Esophagus (tissue), 2 donors: ENCODE data around the gene LINGO4. TPM values are rescaled to one million over a fixed set of nuclear protein-coding genes. Genes with fewer than 3 reads are reported as not detected.

ENCODE experiments used
- H3K27ac ChIP-seq, 2 donors: one replicate each; pipeline ENCODE4 v1.5.1; 2013; ENCODE audit warnings: low read depth in 2 of 2, mild to moderate bottlenecking in 2 of 2, inconsistent platforms in 1 of 2, low read length in 1 of 2, moderate library complexity in 1 of 2
- H3K27me3 ChIP-seq, 2 donors: one replicate each; pipeline ENCODE4 v1.6.1; 2013; ENCODE audit warnings: low read length in 2 of 2, control low read depth in 1 of 2, mild to moderate bottlenecking in 1 of 2; ENCODE audit not compliant: insufficient read depth in 2 of 2, control insufficient read depth in 1 of 2
- H3K36me3 ChIP-seq, 2 donors: one replicate each; pipeline ENCODE4 v1.6.1; 2013; ENCODE audit warnings: low read length in 1 of 2; ENCODE audit not compliant: control insufficient read depth in 2 of 2, insufficient read depth in 2 of 2
- H3K4me1 ChIP-seq, 2 donors: one replicate each; pipeline ENCODE4 v1.6.1; 2013; ENCODE audit warnings: low read length in 1 of 2; ENCODE audit not compliant: control insufficient read depth in 2 of 2, insufficient read depth in 2 of 2
- H3K4me3 ChIP-seq, 2 donors: one replicate each; pipeline ENCODE4 v1.5.1; 2013; ENCODE audit warnings: low read length in 2 of 2, mild to moderate bottlenecking in 2 of 2, low read depth in 1 of 2, moderate library complexity in 1 of 2
- H3K9me3 ChIP-seq, 2 donors: one replicate each; pipeline ENCODE4 v1.6.1; 2013; ENCODE audit warnings: mild to moderate bottlenecking in 2 of 2, low read depth in 1 of 2, low read length in 1 of 2, moderate library complexity in 1 of 2; ENCODE audit not compliant: control insufficient read depth in 2 of 2, insufficient read depth in 1 of 2
- WGBS, 2 donors: extraction: QIAGEN DNeasy Blood & Tissue Kit; methylation state at CpG; one replicate each; pipeline ENCODE4 v1.1.7; 2013; 5-methylcytosine and 5-hydroxymethylcytosine counted together
- polyA plus RNA-seq, 2 donors: library from polyadenylated mRNA; stranded (reverse); fragments of 200-250 nt; gene quantifications; one replicate each; pipeline ENCODE4 v1.2.3, GENCODE V29; 2013
- donor health status: healthy with polysubstance abuse.
- donor health status: Bipolar disorder and iron deficiency.

Gene LINGO4
- polyA plus RNA-seq, 2 donors: 0.08 TPM; not detected in 1

DNA sequence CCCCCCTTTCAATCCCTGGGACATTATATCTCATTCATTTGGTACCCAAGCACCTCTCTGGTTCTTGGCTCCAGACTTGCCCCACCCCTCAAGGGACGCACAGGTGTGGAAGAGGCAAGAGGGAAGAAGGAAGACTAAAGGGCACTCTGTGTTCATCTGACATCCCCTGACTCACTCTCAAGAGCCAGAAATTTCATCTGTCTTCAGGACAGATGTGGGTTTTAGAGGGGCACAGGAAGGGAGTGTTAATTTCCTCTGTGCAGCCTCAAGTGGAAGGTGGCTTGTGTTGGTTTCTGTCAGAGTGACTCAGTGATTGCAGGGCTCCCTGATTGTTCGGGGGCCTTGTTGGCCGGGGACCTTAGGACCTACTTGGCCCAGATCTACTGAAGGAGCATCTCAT, 32.0 kb upstream of the LINGO4 start:
- no peak overlapping the region for H3K4me3 ChIP-seq
- peaks cover 0 to 22% of the 10 kb centered on the region in 2 donors for H3K4me1 ChIP-seq
- H3K9me3 ChIP-seq: no peaks in the 10 kb centered on the region
- H3K27me3 ChIP-seq: no peaks in the 10 kb centered on the region
- peak overlapping the region; percentile 0 to 67 for H3K27ac ChIP-seq
- no peaks in the 10 kb centered on the region for H3K36me3 ChIP-seq
- 50 to 53% methylated on average over 3 of the region's 3 CpGs for WGBS, 2 donors

DNA sequence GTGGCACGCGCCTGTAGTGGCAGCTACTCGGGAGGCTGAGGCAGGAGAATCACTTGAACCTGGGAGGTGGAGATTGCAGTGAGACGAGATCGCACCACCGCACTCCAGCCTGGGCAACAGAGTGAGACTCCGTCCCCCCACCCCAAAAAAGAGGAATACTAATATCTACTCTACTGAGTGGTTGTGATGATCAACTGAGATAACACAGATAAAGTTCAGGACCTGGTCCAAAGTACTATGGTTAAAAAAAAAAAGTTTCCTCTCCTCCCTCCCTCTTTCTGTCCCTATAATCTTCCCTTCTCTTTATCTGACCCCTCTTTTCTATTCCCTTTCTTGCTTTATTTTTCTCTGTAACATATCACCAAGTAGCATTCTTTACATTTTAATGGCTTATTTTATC, 30.4 kb upstream of the LINGO4 start:
- Histone ChIP-seq H3K4me1 (peaks cover 0 to 31% of the 10 kb centered on the region in 2 donors), H3K4me3 (no peak overlapping the region), H3K27ac (no peak overlapping the region), H3K36me3 (no peaks in the 10 kb centered on the region), H3K9me3 (no peaks in the 10 kb centered on the region), H3K27me3 (no peaks in the 10 kb centered on the region)
- 97 to 98% methylated on average over 7 of the region's 7 CpGs for WGBS, 2 donors

DNA sequence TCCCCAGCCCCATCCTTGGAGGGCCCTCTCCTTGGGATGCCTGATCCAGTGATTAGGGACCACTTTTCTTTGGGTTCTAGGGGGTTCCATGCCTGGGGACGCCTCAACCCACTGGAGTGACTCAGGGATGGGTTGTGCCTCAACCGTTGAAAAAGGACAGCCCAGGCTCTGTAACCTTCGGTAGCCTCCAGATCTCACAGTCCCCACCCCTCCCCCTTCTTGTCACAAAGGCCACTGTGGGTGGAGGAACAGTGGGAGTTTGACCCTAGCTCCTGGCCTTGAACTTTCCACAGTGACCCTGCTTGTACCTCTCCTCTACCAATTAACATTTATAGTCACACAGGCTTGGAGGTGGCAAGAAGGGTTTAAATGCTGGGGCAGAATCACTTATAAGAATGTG, 29.0 kb upstream of the LINGO4 start:
- no peaks in the 10 kb centered on the region for H3K27me3 ChIP-seq
- WGBS, 2 donors: 42 to 69% methylated on average over 3 of the region's 3 CpGs
- H3K4me3 ChIP-seq: no peak overlapping the region

DNA sequence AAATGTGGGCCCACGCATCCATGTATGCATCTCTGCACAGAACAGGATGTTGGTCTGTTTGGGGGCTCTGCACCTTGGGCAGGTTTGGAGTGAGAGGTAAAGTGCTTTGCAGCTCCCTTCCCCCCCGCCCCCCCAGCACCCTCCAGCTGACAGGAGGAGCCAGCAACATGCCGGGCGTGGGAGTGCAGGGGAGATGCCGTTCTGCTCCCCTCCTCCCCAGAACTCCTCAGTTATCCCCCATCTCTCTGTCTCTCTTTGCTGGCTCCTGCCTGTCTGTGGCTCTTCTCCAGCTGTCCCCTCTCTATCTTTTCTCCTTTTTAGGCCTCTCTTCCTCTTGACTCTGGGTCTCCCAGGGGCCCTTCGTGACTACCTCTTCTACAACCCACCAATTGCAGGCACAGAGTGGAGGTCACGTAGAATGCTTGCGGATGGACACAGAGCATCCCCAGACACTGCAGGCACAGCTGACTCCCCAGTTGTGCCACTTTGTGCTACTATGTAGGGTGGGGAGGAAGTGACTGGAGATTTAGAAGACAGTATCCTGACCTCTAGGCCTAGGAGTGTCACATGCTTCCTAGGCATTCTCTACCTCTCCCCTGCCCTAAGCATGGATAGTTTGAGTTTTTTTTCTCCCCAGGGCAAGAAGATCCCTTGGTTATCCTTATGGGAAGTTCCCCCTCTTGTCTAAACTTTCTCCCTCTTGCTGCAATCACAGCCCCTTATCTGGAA, 28.1 kb upstream of the LINGO4 start:
- Histone ChIP-seq H3K4me1 (peaks cover 0 to 23% of the 10 kb centered on the region in 2 donors), H3K27me3 (no peaks in the 10 kb centered on the region), H3K27ac (no peak overlapping the region), H3K4me3 (no peak overlapping the region), H3K9me3 (no peaks in the 10 kb centered on the region), H3K36me3 (no peaks in the 10 kb centered on the region)
- WGBS, 2 donors: 71 to 73% methylated on average over 6 to 8 of the region's 8 CpGs

More for the DNA sequence above, 29.0 kb upstream of the LINGO4 start:
- Histone ChIP-seq H3K27ac (no peak overlapping the region), H3K36me3 (no peaks in the 10 kb centered on the region), H3K4me1 (peaks cover 0 to 22% of the 10 kb centered on the region in 2 donors), H3K9me3 (no peaks in the 10 kb centered on the region)

DNA sequence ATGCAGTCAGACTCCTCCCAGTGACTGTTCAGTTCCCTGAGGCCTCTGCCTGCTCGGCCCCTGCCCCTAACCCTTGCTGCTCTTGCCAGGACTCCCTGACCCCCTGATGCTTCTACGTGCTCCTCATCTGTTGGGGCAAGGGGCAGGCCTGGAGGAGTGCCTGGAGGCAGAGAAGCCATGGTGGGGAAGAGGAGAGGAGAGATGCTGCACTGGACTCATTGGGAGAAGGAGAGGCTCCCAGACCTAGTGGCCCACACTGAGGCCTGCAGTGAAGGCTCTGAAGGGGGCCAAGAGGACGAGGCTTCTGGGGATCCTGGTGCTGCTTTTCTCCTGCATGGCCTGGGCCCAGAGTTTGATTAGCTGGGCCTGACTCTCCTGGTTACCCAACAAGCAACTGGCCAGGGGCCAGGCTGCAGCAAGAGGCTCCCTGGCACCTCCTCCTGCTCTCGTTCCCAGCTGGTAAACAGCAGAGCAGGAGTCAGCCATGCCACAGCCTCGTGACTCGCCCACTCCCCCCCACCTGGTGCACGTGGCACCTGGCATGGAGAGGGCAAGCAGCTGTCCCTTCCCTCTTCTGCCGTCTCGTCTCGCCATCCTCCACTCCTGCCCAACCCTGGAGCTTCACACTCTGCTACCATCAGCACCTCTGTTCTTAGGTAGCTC, 27.2 kb upstream of the LINGO4 start:
- Histone ChIP-seq H3K4me1 (peaks cover 0 to 23% of the 10 kb centered on the region in 2 donors), H3K36me3 (peaks cover 0 to 4% of the 10 kb centered on the region in 2 donors), H3K27me3 (no peaks in the 10 kb centered on the region), H3K4me3 (no peak overlapping the region), H3K27ac (peak overlapping the region in 1 of 2 donors; percentile 51), H3K9me3 (no peaks in the 10 kb centered on the region)
- WGBS, 2 donors: 31 to 40% methylated on average over 10 of the region's 10 CpGs

DNA sequence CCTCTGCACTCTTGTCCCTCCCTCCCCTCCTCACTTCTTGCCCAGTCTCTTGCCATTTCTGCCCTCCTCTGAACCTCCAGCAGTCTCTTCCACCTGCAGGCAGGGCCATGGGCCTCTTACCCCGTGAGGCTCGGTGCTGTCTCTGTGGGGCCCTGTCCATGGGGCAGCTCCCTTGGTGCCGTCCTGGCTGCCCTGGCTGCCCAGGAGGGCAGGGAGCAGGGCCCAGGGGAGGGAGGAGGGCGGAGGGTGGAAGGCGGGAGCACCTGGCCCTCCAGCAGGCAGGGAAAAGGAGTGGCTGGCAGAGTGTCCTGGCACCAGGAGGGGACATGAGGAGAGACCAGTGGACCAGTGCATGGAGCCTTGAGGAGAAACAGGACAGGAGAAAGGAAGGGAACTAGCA, 26.4 kb upstream of the LINGO4 start, which contains the start of gene RORC:
RORC (minus strand) TSS at position 198 of the 400 bp plus-strand sequence; CDS start at position 160, 38 bp downstream.
- WGBS, 2 donors: 46 to 54% methylated on average over 5 of the region's 5 CpGs
- Histone ChIP-seq H3K36me3 (peaks cover 0 to 4% of the 10 kb centered on the region in 2 donors), H3K9me3 (no peaks in the 10 kb centered on the region), H3K27ac (peak within 1 kb of the TSS; percentile 51 to 59), H3K27me3 (no peaks in the 10 kb centered on the region), H3K4me1 (peaks cover 0 to 23% of the 10 kb centered on the region in 2 donors), H3K4me3 (peak within 1 kb of the TSS; percentile 8 to 48)

DNA sequence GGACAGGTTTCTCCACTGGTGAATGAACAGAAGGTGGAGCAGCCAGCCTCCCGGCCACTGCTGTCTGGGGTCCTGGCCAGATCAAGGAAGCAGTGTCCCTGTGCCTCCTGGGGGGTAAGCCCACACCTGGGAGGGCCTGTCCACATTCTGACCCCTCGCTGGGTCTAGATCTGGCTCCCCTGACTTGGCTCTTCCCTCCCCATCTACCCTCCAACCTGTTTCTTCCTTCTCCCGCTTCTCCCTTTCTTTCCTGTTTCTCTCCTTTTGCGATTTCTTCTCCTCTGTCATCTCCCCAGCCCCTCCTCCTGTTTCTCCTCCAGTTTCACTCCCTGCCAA, 26.0 kb upstream of the LINGO4 start:
- no peaks in the 10 kb centered on the region for H3K9me3 ChIP-seq
- H3K4me1 ChIP-seq: peaks cover 0 to 23% of the 10 kb centered on the region in 2 donors
- no peaks in the 10 kb centered on the region for H3K27me3 ChIP-seq
- peak overlapping the region; percentile 8 to 48 for H3K4me3 ChIP-seq
- peaks cover 0 to 4% of the 10 kb centered on the region in 2 donors for H3K36me3 ChIP-seq
- 46 to 48% methylated on average over 4 of the region's 4 CpGs for WGBS, 2 donors
- H3K27ac ChIP-seq: peak overlapping the region; percentile 18 to 59

DNA sequence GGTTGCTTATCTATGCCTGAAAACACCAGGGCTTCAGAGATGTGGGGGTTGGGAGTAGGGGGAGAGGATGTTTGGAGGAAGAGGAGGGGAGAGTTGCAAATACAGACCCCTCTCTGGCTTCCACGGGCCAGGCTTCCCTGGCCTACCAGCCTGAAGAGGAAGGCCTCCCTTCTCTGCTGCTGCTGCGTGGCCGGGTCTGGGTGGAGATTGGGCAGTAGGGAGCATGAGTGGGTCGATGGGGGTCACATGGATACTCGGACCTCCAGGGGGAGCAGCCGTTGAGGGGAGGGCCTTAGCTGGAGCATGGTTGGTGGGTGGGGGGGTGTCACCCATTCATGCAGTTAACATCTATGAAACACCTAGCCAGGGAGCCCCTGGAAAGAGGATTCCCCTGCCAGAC, 24.8 kb upstream of the LINGO4 start:
- H3K4me1 ChIP-seq: peaks cover 0 to 23% of the 10 kb centered on the region in 2 donors
- H3K36me3 ChIP-seq: peaks cover 0 to 4% of the 10 kb centered on the region in 2 donors
- H3K27me3 ChIP-seq: no peaks in the 10 kb centered on the region
- no peaks in the 10 kb centered on the region for H3K9me3 ChIP-seq
- 32 to 60% methylated on average over 6 of the region's 6 CpGs for WGBS, 2 donors
- H3K27ac ChIP-seq: peak overlapping the region in 1 of 2 donors; percentile 50
- no peak overlapping the region for H3K4me3 ChIP-seq

DNA sequence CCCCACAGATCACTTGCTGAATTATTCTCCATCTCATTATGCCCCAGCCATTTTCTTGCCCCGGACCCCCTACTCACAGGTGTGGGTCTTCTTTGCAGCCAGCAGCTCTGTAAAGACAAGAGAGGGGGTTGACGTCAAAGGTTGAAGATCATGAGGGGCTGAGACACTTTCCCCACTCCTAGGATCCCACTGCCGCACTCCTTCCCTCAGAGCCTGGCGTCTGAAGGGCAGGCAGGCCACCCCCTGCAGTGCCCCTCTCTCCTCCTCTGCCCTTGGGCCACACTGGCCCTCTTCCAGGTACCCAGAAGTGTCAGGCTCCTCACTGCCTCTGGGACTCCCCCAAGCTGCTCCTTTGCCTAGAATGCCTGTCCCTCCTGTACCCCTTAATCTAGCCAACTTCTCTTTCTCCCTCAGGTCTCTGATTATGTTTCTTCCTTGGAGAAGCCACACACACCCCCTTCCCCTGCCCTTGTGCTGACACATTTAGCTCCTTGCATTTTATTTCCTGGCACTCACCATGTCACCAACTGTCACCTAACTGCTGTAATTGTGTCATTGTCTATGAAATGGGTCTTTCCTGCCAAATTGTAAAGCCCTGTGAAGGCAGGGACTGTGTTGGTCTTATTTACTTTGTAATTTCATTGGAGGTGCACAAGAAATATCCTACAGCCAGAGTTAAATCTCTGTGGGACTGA, 24.3 kb upstream of the LINGO4 start:
- Histone ChIP-seq H3K27me3 (no peaks in the 10 kb centered on the region), H3K9me3 (no peaks in the 10 kb centered on the region), H3K4me1 (peaks cover 0 to 23% of the 10 kb centered on the region in 2 donors), H3K4me3 (no peak overlapping the region), H3K27ac (peak overlapping the region in 1 of 2 donors; percentile 50), H3K36me3 (peaks cover 0 to 4% of the 10 kb centered on the region in 2 donors)
- 42 to 51% methylated on average over 4 of the region's 4 CpGs for WGBS, 2 donors
